Breast epithelium (tissue), 4 donors: Measurements from ENCODE around the gene ATG9B. TPM values are rescaled to one million over a fixed set of nuclear protein-coding genes. Genes with fewer than 3 reads are reported as not detected.
A peak's percentile ranks its signal among the peaks of the same experiment; 100 is the strongest.

Experiments used
- DNase-seq, 2 donors: peaks; one replicate each; pipeline ENCODE4 v3.0.0-alpha.2; 2019; ENCODE audit warnings: low spot score in 2 of 2
- H3K27ac ChIP-seq, 2 donors: fragments of 200-600 bp; sonication (generic) in 1 of 2; one replicate each; pipeline ENCODE4 v1.5.1; 2016 to 2019; ENCODE audit warnings: mild to moderate bottlenecking in 1 of 2
- H3K27me3 ChIP-seq, 2 donors: fragments of 200-600 bp; sonication (generic) in 1 of 2; one replicate each; pipeline versions ENCODE4 v1.5.1 to v1.6.0; 2017 to 2019; ENCODE audit warnings: control low read depth in 1 of 2, mild to moderate bottlenecking in 1 of 2
- H3K36me3 ChIP-seq: fragments of 200-600 bp; one replicate; pipeline ENCODE4 v1.5.1; 2019
- H3K4me1 ChIP-seq, 2 donors: fragments of 200-600 bp; sonication (generic); one replicate each; pipeline ENCODE4 v1.5.1; 2016 to 2019; ENCODE audit warnings: control low read depth in 1 of 2
- H3K4me3 ChIP-seq, 3 donors: fragments of 200-600 bp; sonication (generic); 1 replicate in 2 of 3; 2 replicates in 1 of 3; pipeline ENCODE4 v1.5.1; 2016 to 2019; ENCODE audit warnings: mild to moderate bottlenecking in 3 of 3, moderate library complexity in 2 of 3
- H3K9me3 ChIP-seq, 2 donors: fragments of 200-600 bp; sonication (generic) in 1 of 2; one replicate each; pipeline ENCODE4 v1.5.1; 2016 to 2019; ENCODE audit warnings: control low read depth in 1 of 2
- CTCF ChIP-seq, 3 donors: fragments of 450-650 bp; IDR thresholded peaks; one replicate each; pipeline ENCODE4 v1.5.1; 2016 to 2017; ENCODE audit warnings: antibody characterized with exemption in 3 of 3, mild to moderate bottlenecking in 3 of 3, moderate library complexity in 3 of 3
- POLR2A ChIP-seq: fragments of 450-650 bp; IDR thresholded peaks from one replicate; pipeline ENCODE4 v1.6.1; 2016; ENCODE audit warnings: antibody characterized with exemption, mild to moderate bottlenecking, moderate library complexity
- POLR2AphosphoS5 ChIP-seq, 3 donors: sonication (generic); formaldehyde crosslinking; IDR thresholded peaks; one replicate each; pipeline ENCODE4 v1.6.1; 2017; ENCODE audit warnings: antibody characterized with exemption in 3 of 3
- intact Hi-C: fragments of 100-400 bp; cut with DNase I; formaldehyde crosslinking; loops from one replicate; pipeline ENCODE4 v1.15.1; 2023; ENCODE audit warnings: low total_unique reads
- total RNA-seq, 3 donors: library from RNA; depleted of rRNA; stranded (reverse); fragments of >200 nt; gene quantifications; one replicate each; pipeline ENCODE4 v1.1.0, GENCODE V29; 2016

The ATG9B gene
- total RNA-seq, 3 donors from 2014 or later: 0.44 to 2.0 TPM; not detected in 1

GRCh38 chr7:151064454-151064853 lies 40.2 kb upstream of the ATG9B start:
- intact Hi-C loops: no loop called here
- no peak for TF ChIP-seq CTCF (IDR thresholded peaks at IDR 0.05)
- TF ChIP-seq POLR2AphosphoS5 (IDR thresholded peaks at IDR 0.05): no peak
- no peak for TF ChIP-seq POLR2A
- H3K4me3 ChIP-seq: no peak overlapping the region
- no peaks in the 10 kb centered on the region for H3K9me3 ChIP-seq
- H3K27me3 ChIP-seq: no peaks in the 10 kb centered on the region
- H3K27ac ChIP-seq: peak overlapping the region; percentile 81 to 89
- no peak for DNase-seq
- H3K4me1 ChIP-seq: peaks cover 12 to 20% of the 10 kb centered on the region in 2 donors
- peaks cover 12% of the 10 kb centered on the region for H3K36me3 ChIP-seq

DNA sequence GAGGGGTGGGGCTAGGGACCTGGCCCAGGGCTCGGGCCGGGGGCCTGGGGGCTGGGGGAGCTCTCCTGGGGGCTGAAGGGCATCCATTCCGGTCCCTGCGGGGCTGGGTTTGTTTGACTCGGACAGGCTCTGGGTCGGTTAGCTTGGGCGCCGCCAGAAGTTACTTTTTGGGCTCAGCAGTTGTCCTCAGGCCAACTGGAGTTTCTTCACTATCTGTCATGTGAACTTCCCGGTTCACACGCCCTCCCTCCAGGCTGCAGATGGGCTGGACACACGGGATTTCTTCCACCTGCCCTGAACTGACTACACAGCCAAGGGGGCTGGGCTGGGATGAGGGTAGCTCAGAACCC lies 38.9 kb upstream of the ATG9B start:
- Histone ChIP-seq H3K27me3 (no peaks in the 10 kb centered on the region), H3K36me3 (peaks cover 9% of the 10 kb centered on the region), H3K27ac (peak overlapping the region; percentile 81 to 89), H3K9me3 (no peaks in the 10 kb centered on the region), H3K4me1 (peaks cover 16 to 20% of the 10 kb centered on the region in 2 donors), H3K4me3 (peak overlapping the region; percentile 29 to 64 (median 40))
- no peak for DNase-seq
- TF ChIP-seq POLR2AphosphoS5 (IDR thresholded peaks at IDR 0.05) (peak in 1 of 3 donors; percentile 36), CTCF (IDR thresholded peaks at IDR 0.05) (no peak), POLR2A (no peak)
- intact Hi-C loops: no loop called here

DNA sequence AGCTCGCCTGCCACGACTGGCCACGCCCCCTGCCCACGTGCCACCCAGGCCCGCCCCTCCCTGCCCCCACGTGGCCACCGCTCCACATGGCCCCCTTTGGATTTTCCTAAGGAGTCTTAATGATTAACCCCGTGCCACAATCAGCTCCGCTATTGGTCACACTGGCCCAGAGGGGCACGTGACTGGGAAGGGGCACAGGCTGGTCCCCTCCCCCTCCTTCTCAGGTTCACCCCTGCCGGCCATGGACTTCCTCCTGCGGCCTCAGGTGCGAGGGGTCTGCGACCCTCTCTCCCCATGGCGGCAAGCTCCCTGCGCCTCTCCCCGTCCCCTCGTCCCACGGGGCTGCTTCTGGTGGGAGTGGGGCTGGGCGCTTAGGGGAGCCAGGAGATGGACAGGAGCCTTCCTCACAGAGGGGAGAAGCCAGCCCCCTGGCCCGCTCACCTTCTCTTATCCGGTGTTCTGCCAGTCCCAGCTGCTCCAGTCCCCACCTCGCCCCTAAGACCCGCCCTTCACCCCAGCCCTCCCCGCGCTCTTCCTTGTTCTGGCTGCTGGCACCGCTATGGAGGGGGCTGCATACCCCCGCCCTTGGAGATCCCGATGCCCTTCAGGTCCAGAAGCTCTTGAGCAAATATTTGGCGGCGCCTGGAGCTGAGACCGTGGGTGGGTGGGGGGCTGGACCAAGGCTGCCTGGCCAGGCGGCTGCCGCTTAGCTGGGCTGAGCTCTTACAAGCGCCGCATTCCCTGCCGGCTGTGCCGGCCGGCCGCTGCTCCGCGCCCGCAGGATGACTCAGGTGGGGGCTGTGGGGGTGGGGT lies 38.3 kb upstream of the ATG9B start:
- H3K27ac ChIP-seq: peak overlapping the region; percentile 81 to 89
- H3K4me3 ChIP-seq: peak overlapping the region; percentile 29 to 64 (median 40)
- H3K27me3 ChIP-seq: no peaks in the 10 kb centered on the region
- no peaks in the 10 kb centered on the region for H3K9me3 ChIP-seq
- no peak for DNase-seq
- intact Hi-C loops: no loop called here
- peaks cover 3% of the 10 kb centered on the region for H3K36me3 ChIP-seq
- no peak for TF ChIP-seq POLR2AphosphoS5 (IDR thresholded peaks at IDR 0.05)
- peaks cover 16 to 20% of the 10 kb centered on the region in 2 donors for H3K4me1 ChIP-seq

GRCh38 chr7:151062111-151062398 lies 37.8 kb upstream of the ATG9B start:
- H3K27ac ChIP-seq: peak overlapping the region; percentile 81 to 89
- TF ChIP-seq POLR2AphosphoS5 (IDR thresholded peaks at IDR 0.05) (no peak), CTCF (IDR thresholded peaks at IDR 0.05) (no peak), POLR2A (no peak)
- H3K27me3 ChIP-seq: no peaks in the 10 kb centered on the region
- no peak for DNase-seq
- no peaks in the 10 kb centered on the region for H3K9me3 ChIP-seq
- peak overlapping the region in 2 of 3 donors; percentile 40 to 64 for H3K4me3 ChIP-seq
- intact Hi-C loops: no loop called here
- H3K4me1 ChIP-seq: peaks cover 20% of the 10 kb centered on the region in 2 donors
- no peaks in the 10 kb centered on the region for H3K36me3 ChIP-seq

GRCh38 chr7:151061213-151062110 lies 37.2 kb upstream of the ATG9B start:
- Histone ChIP-seq H3K4me1 (peaks cover 20 to 24% of the 10 kb centered on the region in 2 donors), H3K9me3 (no peaks in the 10 kb centered on the region), H3K4me3 (peak overlapping the region in 2 of 3 donors; percentile 86 to 98), H3K27ac (peak overlapping the region; percentile 81 to 89), H3K36me3 (no peaks in the 10 kb centered on the region), H3K27me3 (no peaks in the 10 kb centered on the region)
- TF ChIP-seq POLR2AphosphoS5 (IDR thresholded peaks at IDR 0.05): no peak
- no peak for TF ChIP-seq CTCF (IDR thresholded peaks at IDR 0.05)
- TF ChIP-seq POLR2A: no peak
- DNase-seq: no peak
- intact Hi-C loops: no loop called here
